Stomach (tissue), 4 donors: Measurements from ENCODE around the gene LRRC9.

Source experiments
- EP300 ChIP-seq: sonication (generic); formaldehyde crosslinking; IDR thresholded peaks from one replicate; pipeline ENCODE4 v1.6.1; 2017; ENCODE audit warnings: antibody characterized with exemption
- POLR2A ChIP-seq, 4 donors: fragments of 450-650 bp; IDR thresholded peaks; one replicate each; pipeline ENCODE4 v1.6.1; 2016; ENCODE audit warnings: antibody characterized with exemption in 4 of 4, control low read depth in 2 of 4, mild to moderate bottlenecking in 1 of 4, moderate library complexity in 1 of 4
- POLR2AphosphoS5 ChIP-seq, 3 donors: sonication (generic); formaldehyde crosslinking; IDR thresholded peaks; one replicate each; pipeline ENCODE4 v1.6.1; 2016; ENCODE audit warnings: antibody characterized with exemption in 3 of 3
- TF ChIP-seq, protein P1 (sequence below), 7 experiments: fragments of 450-650 bp in 4 of 7; fragments of 200-600 bp in 3 of 7; sonication (generic) in 3 of 7; IDR thresholded peaks; one replicate each; pipeline ENCODE4 v1.5.1; 2016 to 2019; ENCODE audit warnings: antibody characterized with exemption in 7 of 7, control low read depth in 2 of 7, mild to moderate bottlenecking in 1 of 7

DNA sequence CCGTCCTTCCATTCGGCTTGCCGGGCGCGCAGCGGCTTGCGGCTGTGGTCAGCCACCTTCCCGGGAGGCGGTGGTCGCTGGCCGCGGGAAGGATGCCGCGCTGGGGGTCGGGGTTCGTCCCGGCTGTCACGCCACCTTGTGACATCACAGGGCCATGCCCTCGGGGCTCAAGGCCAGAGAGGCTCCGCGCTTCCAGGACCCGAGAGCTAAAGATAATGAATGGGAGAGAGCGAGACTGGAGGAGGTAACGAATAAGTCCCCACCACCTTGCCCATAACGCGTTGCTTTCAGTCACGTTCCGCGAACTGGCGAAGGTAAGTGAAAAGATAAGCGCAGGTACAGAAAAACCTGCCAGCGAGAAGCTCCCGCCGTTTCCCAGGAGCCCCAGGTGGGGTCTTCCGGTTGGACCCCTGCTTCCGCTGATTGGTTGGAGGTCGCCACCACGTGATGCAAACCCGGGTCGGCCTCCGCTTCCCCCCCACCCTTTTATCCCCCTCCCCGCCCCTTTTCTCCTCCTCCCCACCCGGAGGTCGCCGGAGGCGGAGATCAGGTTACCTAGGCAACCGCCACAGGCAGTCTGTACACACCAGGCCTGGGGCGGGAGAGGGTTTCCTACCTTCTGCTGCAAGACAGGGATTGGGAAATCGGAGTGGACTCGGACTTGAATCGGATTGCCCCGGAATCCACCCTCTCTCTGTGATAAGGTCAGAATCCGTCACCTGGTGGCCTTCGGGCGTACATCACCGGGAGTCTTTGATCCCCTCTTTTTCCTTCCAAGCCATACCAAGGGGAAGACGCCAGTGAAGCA lies at the start of gene LRRC9:
- TF ChIP-seq, protein P1, sequence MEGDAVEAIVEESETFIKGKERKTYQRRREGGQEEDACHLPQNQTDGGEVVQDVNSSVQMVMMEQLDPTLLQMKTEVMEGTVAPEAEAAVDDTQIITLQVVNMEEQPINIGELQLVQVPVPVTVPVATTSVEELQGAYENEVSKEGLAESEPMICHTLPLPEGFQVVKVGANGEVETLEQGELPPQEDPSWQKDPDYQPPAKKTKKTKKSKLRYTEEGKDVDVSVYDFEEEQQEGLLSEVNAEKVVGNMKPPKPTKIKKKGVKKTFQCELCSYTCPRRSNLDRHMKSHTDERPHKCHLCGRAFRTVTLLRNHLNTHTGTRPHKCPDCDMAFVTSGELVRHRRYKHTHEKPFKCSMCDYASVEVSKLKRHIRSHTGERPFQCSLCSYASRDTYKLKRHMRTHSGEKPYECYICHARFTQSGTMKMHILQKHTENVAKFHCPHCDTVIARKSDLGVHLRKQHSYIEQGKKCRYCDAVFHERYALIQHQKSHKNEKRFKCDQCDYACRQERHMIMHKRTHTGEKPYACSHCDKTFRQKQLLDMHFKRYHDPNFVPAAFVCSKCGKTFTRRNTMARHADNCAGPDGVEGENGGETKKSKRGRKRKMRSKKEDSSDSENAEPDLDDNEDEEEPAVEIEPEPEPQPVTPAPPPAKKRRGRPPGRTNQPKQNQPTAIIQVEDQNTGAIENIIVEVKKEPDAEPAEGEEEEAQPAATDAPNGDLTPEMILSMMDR (IDR thresholded peaks at IDR 0.05), result no peak
- TF ChIP-seq POLR2AphosphoS5 (IDR thresholded peaks at IDR 0.05) (no peak), POLR2A (IDR thresholded peaks at IDR 0.05) (no peak), EP300 (no peak)
